T-helper 17 cell (primary cell): ENCODE data around the gene ITGB2. TPM values are rescaled to one million over a fixed set of nuclear protein-coding genes. Genes with fewer than 3 reads are reported as not detected.
A peak's percentile ranks its signal among the peaks of the same experiment; 100 is the strongest.

Experiments
- ATAC-seq: fragments of 150-1000 bp; cut with Tn5 transposase; 2 replicates; pipeline ENCODE4 v1.10.0; 2021; ENCODE audit warnings: mild to moderate bottlenecking, moderate library complexity
- DNase-seq, 3 donors: peaks; one replicate each; pipeline versions ENCODE4 v3.0.0 to v3.0.0-alpha.2; 2020 to 2021
- H3K9me3 ChIP-seq: one replicate; pipeline ENCODE4 v1.7.0; 2013; ENCODE audit warnings: low read length, mild to moderate bottlenecking; ENCODE audit not compliant: control insufficient read depth, poor library complexity, severe bottlenecking
- H3K27ac Mint-ChIP-seq: one replicate; pipeline ENCODE4 v1.8.0; 2022; ENCODE audit warnings: mild to moderate bottlenecking, moderate library complexity, mixed read lengths
- H3K27me3 Mint-ChIP-seq: one replicate; pipeline ENCODE4 v1.8.0; 2022; ENCODE audit warnings: mixed read lengths
- H3K36me3 Mint-ChIP-seq: one replicate; pipeline ENCODE4 v1.8.0; 2022; ENCODE audit warnings: low read depth, mixed read lengths
- H3K4me1 Mint-ChIP-seq: one replicate; pipeline ENCODE4 v1.8.0; 2022; ENCODE audit warnings: mild to moderate bottlenecking, mixed read lengths
- H3K4me3 Mint-ChIP-seq: one replicate; pipeline ENCODE4 v1.8.0; 2022; ENCODE audit warnings: mild to moderate bottlenecking, moderate library complexity, mixed read lengths
- total RNA-seq, 4 donors: library from RNA in 2 of 4; stranded (reverse) in 2 of 4; gene quantifications; one replicate each; pipeline ENCODE4 v1.2.3 and lab custom pipeline; 2022 to 2026

ITGB2 gene
- total RNA-seq, 2 donors from 2014 or later, result 248 to 359 TPM

GRCh38 chr21:44951186-44951915 lies 30.7 kb upstream of the ITGB2 start:
- ATAC-seq (no peak), DNase-seq (no peak)
- H3K4me3 Mint-ChIP-seq, result no peak overlapping the region
- no peaks in the 10 kb centered on the region for H3K36me3 Mint-ChIP-seq
- peaks cover 9% of the 10 kb centered on the region for H3K4me1 Mint-ChIP-seq
- H3K27me3 Mint-ChIP-seq, result no peaks in the 10 kb centered on the region
- H3K9me3 ChIP-seq, result no peaks in the 10 kb centered on the region
- H3K27ac Mint-ChIP-seq, result no peak overlapping the region

DNA sequence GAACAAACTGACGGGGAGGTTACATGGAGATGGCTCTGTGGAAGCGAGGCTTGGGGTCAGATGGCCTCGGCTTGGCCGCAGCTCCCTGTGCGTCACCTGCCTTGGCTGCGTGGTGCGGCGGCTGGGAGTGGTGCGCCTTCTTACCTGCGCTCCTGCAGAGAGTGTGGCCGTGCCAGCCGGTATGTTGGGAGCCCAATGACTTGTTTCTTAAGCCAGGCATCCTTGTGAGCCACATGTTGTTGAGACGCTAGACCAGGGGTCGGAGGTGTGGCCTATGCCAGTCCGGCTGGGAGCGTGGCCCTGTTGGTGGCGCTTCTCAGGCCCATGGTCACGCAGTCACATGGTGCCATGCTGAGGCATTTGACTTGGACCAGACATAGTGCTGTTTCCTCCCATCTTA lies 29.7 kb upstream of the ITGB2 start:
- no peak for DNase-seq
- Mint-ChIP-seq H3K4me1 (peaks cover 9% of the 10 kb centered on the region), H3K4me3 (no peak overlapping the region), H3K27ac (peak overlapping the region; percentile 34), H3K27me3 (no peaks in the 10 kb centered on the region), H3K36me3 (peaks cover 2% of the 10 kb centered on the region)
- no peaks in the 10 kb centered on the region for H3K9me3 ChIP-seq
- no peak for ATAC-seq

DNA sequence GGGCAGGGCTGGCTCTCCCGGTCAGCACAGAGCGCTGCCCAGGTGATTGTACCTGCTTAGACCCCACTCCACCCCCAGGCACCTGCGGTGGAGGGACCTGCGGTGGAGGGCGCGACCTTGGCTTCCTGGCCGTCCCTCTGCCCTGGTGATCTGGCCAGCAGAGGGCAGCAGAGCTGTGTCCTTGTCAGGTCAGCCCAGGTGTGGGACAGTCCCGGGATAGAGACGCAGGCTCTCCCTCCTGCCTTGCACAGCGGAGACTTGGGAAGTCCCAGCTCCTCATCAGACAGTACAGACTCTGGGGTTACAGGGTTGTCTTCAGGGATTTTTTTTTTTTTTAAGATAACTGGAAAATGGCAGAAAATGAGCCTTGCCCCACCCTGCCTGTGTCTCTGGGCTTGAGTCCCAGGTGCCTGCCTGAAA lies 29.1 kb upstream of the ITGB2 start:
- ATAC-seq (peak; percentile 93), DNase-seq (peak; percentile 65 to 84 (median 71))
- peak overlapping the region; percentile 43 for H3K27ac Mint-ChIP-seq
- H3K4me1 Mint-ChIP-seq, result peaks cover 10% of the 10 kb centered on the region
- H3K4me3 Mint-ChIP-seq, result peak overlapping the region; percentile 39
- H3K27me3 Mint-ChIP-seq, result no peaks in the 10 kb centered on the region
- H3K36me3 Mint-ChIP-seq, result peaks cover 2% of the 10 kb centered on the region
- no peaks in the 10 kb centered on the region for H3K9me3 ChIP-seq

GRCh38 chr21:44949161-44949778 lies 28.6 kb upstream of the ITGB2 start:
- H3K4me3 Mint-ChIP-seq, result peak overlapping the region; percentile 39
- H3K4me1 Mint-ChIP-seq, result peaks cover 12% of the 10 kb centered on the region
- H3K27ac Mint-ChIP-seq, result peak overlapping the region; percentile 43
- H3K9me3 ChIP-seq, result no peaks in the 10 kb centered on the region
- DNase-seq (peak in 1 of 3 donors; percentile 10), ATAC-seq (no peak)
- H3K27me3 Mint-ChIP-seq, result no peaks in the 10 kb centered on the region
- H3K36me3 Mint-ChIP-seq, result peaks cover 2% of the 10 kb centered on the region

GRCh38 chr21:44948426-44949120 lies 27.9 kb upstream of the ITGB2 start:
- ATAC-seq, result no peak
- H3K9me3 ChIP-seq, result no peaks in the 10 kb centered on the region
- H3K4me3 Mint-ChIP-seq, result no peak overlapping the region
- no peaks in the 10 kb centered on the region for H3K27me3 Mint-ChIP-seq
- H3K4me1 Mint-ChIP-seq, result peaks cover 10% of the 10 kb centered on the region
- no peak overlapping the region for H3K27ac Mint-ChIP-seq
- DNase-seq, result no peak
- H3K36me3 Mint-ChIP-seq, result peaks cover 2% of the 10 kb centered on the region

DNA sequence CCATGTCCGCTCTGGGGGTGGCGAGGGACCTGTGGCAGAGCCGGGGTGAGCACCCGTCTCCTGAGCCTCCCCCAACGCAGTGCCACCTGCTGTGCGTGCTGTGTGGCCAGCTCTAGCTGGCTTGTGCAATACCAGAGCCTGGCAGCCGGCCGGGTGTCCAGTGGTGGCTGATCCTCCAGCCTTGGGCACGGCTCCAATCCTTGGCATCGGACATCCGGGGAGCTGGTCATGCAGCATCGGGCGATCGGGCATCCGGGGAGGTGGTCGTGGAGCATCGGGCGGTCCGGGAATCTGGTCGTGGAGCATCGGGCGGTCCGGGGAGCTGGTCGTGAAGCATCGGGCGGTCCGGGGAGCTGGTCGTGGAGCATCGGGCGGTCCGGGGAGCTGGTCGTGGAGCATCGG lies 27.2 kb upstream of the ITGB2 start:
- H3K36me3 Mint-ChIP-seq, result peaks cover 2% of the 10 kb centered on the region
- DNase-seq, result peak in 1 of 3 donors; percentile 10
- no peak overlapping the region for H3K4me3 Mint-ChIP-seq
- H3K9me3 ChIP-seq, result no peaks in the 10 kb centered on the region
- no peaks in the 10 kb centered on the region for H3K27me3 Mint-ChIP-seq
- no peak for ATAC-seq
- no peak overlapping the region for H3K27ac Mint-ChIP-seq
- H3K4me1 Mint-ChIP-seq, result peaks cover 10% of the 10 kb centered on the region

DNA sequence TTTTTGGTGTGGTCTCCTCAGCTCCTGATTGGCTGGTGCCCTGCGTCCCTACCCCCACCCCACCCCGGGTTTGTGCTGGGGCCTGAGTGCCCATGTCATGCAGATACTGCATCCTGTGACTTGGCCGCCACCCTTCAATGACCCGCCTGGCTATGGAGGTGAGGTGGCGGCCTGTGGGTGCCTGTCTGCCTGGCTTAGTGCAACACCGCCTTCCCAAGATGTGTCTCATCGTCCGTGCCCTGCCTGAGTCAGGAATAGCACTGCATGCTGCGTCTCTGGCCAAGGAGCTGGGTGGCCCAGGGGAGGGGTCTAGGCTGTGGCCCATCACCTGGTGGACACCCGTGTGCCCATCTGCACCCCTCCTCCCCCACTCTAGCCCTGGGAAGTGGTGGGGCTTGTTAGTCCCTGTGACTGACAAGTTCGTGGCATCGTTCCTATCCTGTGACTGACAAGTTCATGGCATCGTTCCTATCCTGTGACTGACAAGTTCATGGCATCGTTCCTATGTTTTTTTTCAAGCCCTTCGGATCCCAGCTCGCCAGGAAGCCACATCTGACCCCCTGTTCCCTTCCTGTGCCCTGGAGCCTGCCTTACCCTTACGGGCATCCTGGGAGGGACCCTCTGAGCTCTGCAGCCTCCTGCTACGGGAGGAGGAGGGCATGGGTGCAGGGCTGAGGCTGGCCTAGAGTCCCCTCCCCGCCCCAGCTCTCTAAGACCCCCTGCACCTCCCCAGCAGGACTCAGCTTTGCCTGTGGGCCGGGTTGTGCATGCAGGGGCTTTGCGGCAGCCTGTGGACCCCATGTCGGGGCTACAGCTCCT lies 26.6 kb upstream of the ITGB2 start:
- ATAC-seq, result no peak
- H3K9me3 ChIP-seq, result no peaks in the 10 kb centered on the region
- peaks cover 3% of the 10 kb centered on the region for H3K36me3 Mint-ChIP-seq
- H3K27me3 Mint-ChIP-seq, result no peaks in the 10 kb centered on the region
- no peak for DNase-seq
- H3K4me3 Mint-ChIP-seq, result no peak overlapping the region
- H3K4me1 Mint-ChIP-seq, result peaks cover 13% of the 10 kb centered on the region
- H3K27ac Mint-ChIP-seq, result no peak overlapping the region

DNA sequence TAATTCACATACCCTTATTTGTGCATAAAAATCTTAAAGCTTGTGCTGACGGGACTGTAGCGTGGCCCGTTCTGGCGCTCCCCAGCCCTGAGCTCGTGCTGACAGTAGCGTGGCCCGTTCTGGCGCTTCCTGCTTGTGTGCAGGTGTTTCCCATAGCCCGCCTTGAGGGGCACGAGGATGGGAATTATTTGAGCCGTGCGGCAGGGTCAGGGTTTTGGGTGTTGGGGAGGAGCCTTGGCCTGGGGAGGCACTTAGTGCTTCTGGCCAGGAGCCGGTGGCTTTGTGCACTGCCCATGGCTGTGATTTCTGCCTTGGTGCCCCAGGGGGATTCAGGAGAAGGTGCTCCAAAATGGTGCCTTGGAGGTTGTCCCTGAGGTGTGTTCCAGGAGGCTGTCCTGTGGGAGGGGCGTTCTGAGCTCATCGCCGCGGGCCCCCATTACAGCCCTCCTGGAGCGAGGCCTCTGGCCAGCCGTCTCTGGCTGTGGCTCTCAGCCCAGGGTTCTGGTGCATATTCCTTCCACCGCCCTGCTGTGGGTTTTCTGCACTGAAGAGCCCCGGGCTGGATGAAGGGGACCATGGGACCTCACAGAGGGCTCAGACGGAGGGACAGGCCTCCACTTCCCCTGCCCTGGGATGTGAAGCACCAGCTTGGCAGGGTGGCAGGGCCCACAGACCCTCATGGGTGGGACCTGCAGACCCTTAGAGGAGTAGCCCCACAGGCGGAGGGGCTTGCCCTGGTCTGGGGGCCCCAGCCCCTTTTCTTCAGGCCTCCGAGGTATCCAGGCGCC lies 25.7 kb upstream of the ITGB2 start:
- ATAC-seq (no peak), DNase-seq (no peak)
- no peak overlapping the region for H3K27ac Mint-ChIP-seq
- no peaks in the 10 kb centered on the region for H3K9me3 ChIP-seq
- H3K4me3 Mint-ChIP-seq, result no peak overlapping the region
- peaks cover 18% of the 10 kb centered on the region for H3K4me1 Mint-ChIP-seq
- H3K27me3 Mint-ChIP-seq, result no peaks in the 10 kb centered on the region
- H3K36me3 Mint-ChIP-seq, result peaks cover 4% of the 10 kb centered on the region

DNA sequence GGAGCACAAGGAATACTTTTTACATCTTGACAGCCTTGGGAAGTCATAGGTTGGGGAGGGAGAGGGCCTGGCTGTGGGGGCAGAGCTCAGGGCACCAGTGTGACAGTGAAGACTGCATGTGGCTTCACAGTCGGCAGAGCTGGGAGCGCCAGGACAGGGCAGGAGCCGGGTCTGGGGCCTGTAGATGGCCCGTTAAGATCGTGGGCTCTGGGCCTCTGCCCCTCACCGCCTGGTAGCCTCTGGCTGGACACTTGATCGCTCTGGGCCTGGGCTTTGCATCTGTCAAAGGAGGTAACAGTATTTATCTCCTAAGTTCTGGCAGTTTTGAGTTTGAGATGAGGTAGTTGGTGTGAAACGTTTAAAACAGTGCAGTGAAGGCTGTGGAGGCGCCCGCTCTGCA lies 23.9 kb upstream of the ITGB2 start:
- no peak for ATAC-seq
- H3K9me3 ChIP-seq, result no peaks in the 10 kb centered on the region
- Mint-ChIP-seq H3K27me3 (no peaks in the 10 kb centered on the region), H3K4me1 (peaks cover 25% of the 10 kb centered on the region), H3K36me3 (peaks cover 4% of the 10 kb centered on the region), H3K27ac (no peak overlapping the region), H3K4me3 (no peak overlapping the region)
- DNase-seq, result no peak

GRCh38 chr21:44943686-44944550 lies 23.2 kb upstream of the ITGB2 start:
- Mint-ChIP-seq H3K4me1 (peaks cover 27% of the 10 kb centered on the region), H3K27ac (no peak overlapping the region), H3K36me3 (peaks cover 4% of the 10 kb centered on the region), H3K4me3 (no peak overlapping the region), H3K27me3 (no peaks in the 10 kb centered on the region)
- ATAC-seq (no peak), DNase-seq (no peak)
- H3K9me3 ChIP-seq, result no peaks in the 10 kb centered on the region

DNA sequence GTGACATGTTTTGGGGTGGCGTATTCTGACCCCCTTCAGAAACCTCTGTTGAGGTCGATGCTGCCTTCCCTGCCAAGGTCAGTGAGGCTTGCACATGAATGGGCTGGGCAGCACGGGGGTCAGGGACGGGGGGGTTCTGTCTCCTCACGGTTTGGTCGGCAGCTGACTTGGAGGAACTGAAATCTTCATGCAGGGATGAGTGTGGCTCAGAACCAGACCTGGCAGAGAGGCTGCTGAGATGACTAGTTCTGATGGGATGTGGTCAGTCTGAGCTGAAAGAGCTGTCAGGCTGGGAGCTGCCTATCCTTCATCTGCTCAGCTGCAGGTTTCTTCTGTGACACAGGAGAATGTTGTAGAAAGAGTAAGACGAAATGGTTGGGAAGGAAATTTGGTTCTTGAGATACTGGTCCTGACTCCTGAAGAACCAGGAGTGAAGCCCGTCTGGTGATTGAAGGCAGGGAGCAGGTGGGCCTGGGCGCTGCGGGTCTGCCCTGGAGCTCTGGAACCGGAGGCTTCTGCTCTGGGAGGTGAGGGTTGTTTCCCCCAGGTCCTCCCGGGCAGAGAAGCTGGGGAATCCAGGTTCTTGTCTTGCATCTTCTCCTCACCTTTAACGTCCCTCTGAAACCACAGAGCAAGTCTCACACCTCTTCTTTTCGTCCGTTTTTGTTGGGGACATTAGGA lies 22.4 kb upstream of the ITGB2 start:
- Mint-ChIP-seq H3K27ac (no peak overlapping the region), H3K27me3 (no peaks in the 10 kb centered on the region), H3K4me1 (peaks cover 27% of the 10 kb centered on the region), H3K4me3 (no peak overlapping the region), H3K36me3 (peaks cover 4% of the 10 kb centered on the region)
- no peak for DNase-seq
- ATAC-seq, result no peak
- no peaks in the 10 kb centered on the region for H3K9me3 ChIP-seq
